HCT116 (cell line): ENCODE results near the gene HECW1. TPM values are rescaled to one million over a fixed set of nuclear protein-coding genes. Genes with fewer than 3 reads are reported as not detected.

Experiments
- ATAC-seq: fragments of 200-7000 bp; cut with Tn5 transposase; 2 replicates; pipeline ENCODE4 v1.9.1; 2020; ENCODE audit warnings: mild to moderate bottlenecking, moderate library complexity
- BruUV-seq: library from RNA; stranded (reverse); fragments of 400-500 nt; replicated peaks from 2 replicates; lab custom pipeline; 2021; lab: Mats Ljungman, UMichigan
- CTCF ChIA-PET: fragments of 300-600 bp; sonication (Branson Sonifier 250); formaldehyde crosslinking; loops from one replicate; lab custom pipeline; 2021; ENCODE audit warnings: antibody characterized with exemption; lab: Charles Lee
- POLR2A ChIA-PET: fragments of 300-600, 350-600 bp; sonication (Branson Sonifier 250); formaldehyde crosslinking; loops from one replicate; lab custom pipeline; 2021; ENCODE audit warnings: antibody characterized with exemption; lab: Charles Lee
- RAD21 ChIA-PET, 2 experiments: fragments of 300-600 bp; sonication (Branson Sonifier 250); formaldehyde crosslinking; loops; one replicate each; lab custom pipeline; 2023; ENCODE audit warnings: low total read pairs in 2 of 2; ENCODE audit not compliant: uncharacterized antibody in 2 of 2, unreplicated experiment in 2 of 2, low non-redundant PET in 1 of 2; lab: Charles Lee
- DNase-seq: peaks from one replicate; pipeline ENCODE4 v3.0.0-alpha.2; 2010; ENCODE audit warnings: low read depth, low spot score
- H2AFZ ChIP-seq: fragments of 200-600 bp; shearing (Covaris generic), sonication (generic); 2 replicates; pipeline ENCODE4 v1.6.1; 2017; ENCODE audit warnings: low read depth, mixed run types, mixed read lengths, antibody characterized with exemption, low read length; ENCODE audit not compliant: poor library complexity, severe bottlenecking
- H3K27ac ChIP-seq: 2 replicates; pipeline ENCODE4 v1.5.1; 2012; ENCODE audit warnings: low read depth, low read length
- H3K27me3 ChIP-seq: fragments of 200-600 bp; sonication (generic); 2 replicates; pipeline ENCODE4 v1.6.1; 2016; ENCODE audit warnings: mixed run types, low read length, mixed read lengths; ENCODE audit not compliant: insufficient read depth
- H3K36me3 ChIP-seq, 2 experiments: fragments of 200-500 bp in 1 of 2; fragments of 200-600 bp in 1 of 2; sonication (Bioruptor generic) in 1 of 2; sonication (generic) in 1 of 2; 2 replicates each; pipeline versions ENCODE4 v1.5.1 to v1.6.1; 2014 to 2016; ENCODE audit warnings: low read length in 2 of 2, inconsistent platforms in 1 of 2, mixed read lengths in 1 of 2, mixed run types in 1 of 2; ENCODE audit not compliant: insufficient read depth in 2 of 2, control insufficient read depth in 1 of 2
- H3K4me1 ChIP-seq, 2 experiments: fragments of 200-600 bp in 1 of 2; sonication (generic) in 1 of 2; 2 replicates each; pipeline versions ENCODE4 v1.5.1 to v1.6.1; 2012 to 2017; ENCODE audit warnings: low read length in 2 of 2, inconsistent platforms in 1 of 2, mild to moderate bottlenecking in 1 of 2, mixed read lengths in 1 of 2, mixed run types in 1 of 2, moderate library complexity in 1 of 2; ENCODE audit not compliant: insufficient read depth in 2 of 2, control insufficient read depth in 1 of 2
- H3K4me2 ChIP-seq: fragments of 200-600 bp; sonication (generic); 2 replicates; pipeline ENCODE4 v1.6.1; 2017; ENCODE audit warnings: mixed run types, low read length, mixed read lengths
- H3K4me3 ChIP-seq, 2 experiments: fragments of 200-600 bp in 1 of 2; sonication (generic) in 1 of 2; replicated peaks in 1 of 2; 2 replicates each; pipeline ENCODE4 v1.5.1; 2011 to 2016; ENCODE audit warnings: low read length in 2 of 2, control low read depth in 1 of 2, low read depth in 1 of 2, mild to moderate bottlenecking in 1 of 2, mixed read lengths in 1 of 2, mixed run types in 1 of 2
- H3K79me2 ChIP-seq: fragments of 200-600 bp; sonication (generic); 2 replicates; pipeline ENCODE4 v1.6.1; 2017; ENCODE audit warnings: mild to moderate bottlenecking, mixed run types, low read length, moderate library complexity, mixed read lengths; ENCODE audit not compliant: insufficient read depth
- H3K9ac ChIP-seq: fragments of 200-600 bp; sonication (generic); 2 replicates; pipeline ENCODE4 v1.6.1; 2016; ENCODE audit warnings: low read length, mixed read lengths
- H3K9me2 ChIP-seq: fragments of 200-600 bp; sonication (generic), shearing (Covaris generic); 2 replicates; pipeline ENCODE4 v1.6.1; 2017; ENCODE audit warnings: mixed run types, mild to moderate bottlenecking, moderate library complexity; ENCODE audit not compliant: insufficient read depth
- H3K9me3 ChIP-seq, 2 experiments: fragments of 200-500 bp in 1 of 2; fragments of 200-600 bp in 1 of 2; sonication (Bioruptor generic) in 1 of 2; sonication (generic) in 1 of 2; 2 replicates each; pipeline ENCODE4 v1.6.1; 2014 to 2017; ENCODE audit warnings: low read length in 2 of 2, mixed read lengths in 2 of 2, inconsistent platforms in 1 of 2, low read depth in 1 of 2, mild to moderate bottlenecking in 1 of 2, mixed run types in 1 of 2, moderate library complexity in 1 of 2; ENCODE audit not compliant: control insufficient read depth in 1 of 2, insufficient read depth in 1 of 2
- H4K20me1 ChIP-seq: fragments of 200-600 bp; sonication (generic), shearing (Covaris generic); 2 replicates; pipeline ENCODE4 v1.6.1; 2017; ENCODE audit warnings: mixed run types, mild to moderate bottlenecking, moderate library complexity; ENCODE audit not compliant: insufficient read depth
- CBX3 ChIP-seq: IDR thresholded peaks from 2 replicates; pipeline ENCODE4 v1.6.1; 2012; ENCODE audit warnings: low read depth
- CEBPB ChIP-seq: IDR thresholded peaks from 2 replicates; pipeline ENCODE4 v1.6.1; 2012; ENCODE audit warnings: low read depth
- CTCF ChIP-seq, 3 experiments: fragments of 200-600 bp in 1 of 3; sonication (generic) in 1 of 3; IDR thresholded peaks in 2 of 3; conservative IDR thresholded peaks in 1 of 3; 2 replicates each; pipeline ENCODE4 v1.5.1; 2012 to 2017; ENCODE audit warnings: low read depth in 2 of 3, low read length in 2 of 3, antibody characterized with exemption in 1 of 3, borderline replicate concordance in 1 of 3, control low read depth in 1 of 3, mild to moderate bottlenecking in 1 of 3, mixed read lengths in 1 of 3, mixed run types in 1 of 3, moderate library complexity in 1 of 3; ENCODE audit not compliant: insufficient read depth in 1 of 3
- ELF1 ChIP-seq: IDR thresholded peaks from 2 replicates; pipeline ENCODE4 v1.6.1; 2012; ENCODE audit warnings: low read depth, borderline replicate concordance
- EZH2 ChIP-seq: fragments of 200-600 bp; sonication (generic); IDR thresholded peaks from 2 replicates; pipeline ENCODE4 v1.6.1; 2017; ENCODE audit warnings: antibody characterized with exemption, mixed run types
- POLR2A ChIP-seq: IDR thresholded peaks from 2 replicates; pipeline ENCODE4 v1.7.0; 2011; ENCODE audit warnings: borderline replicate concordance; ENCODE audit not compliant: insufficient read depth, insufficient read length; ENCODE audit errors: extremely low read depth
- POLR2AphosphoS5 ChIP-seq: IDR thresholded peaks from 2 replicates; pipeline ENCODE4 v1.6.1; 2011; ENCODE audit warnings: mild to moderate bottlenecking, low read depth, low read length, moderate library complexity
- REST ChIP-seq: IDR thresholded peaks from 2 replicates; pipeline ENCODE4 v1.6.1; 2012; ENCODE audit warnings: low read depth
- SIN3A ChIP-seq: IDR thresholded peaks from 2 replicates; pipeline ENCODE4 v1.6.1; 2012; ENCODE audit warnings: low read depth
- SRF ChIP-seq: IDR thresholded peaks from 2 replicates; pipeline ENCODE4 v1.6.1; 2012; ENCODE audit warnings: low read depth
- TCF7L2 ChIP-seq: IDR thresholded peaks from 2 replicates; pipeline ENCODE4 v1.7.0; 2011; ENCODE audit warnings: borderline replicate concordance, inconsistent platforms; ENCODE audit not compliant: insufficient read depth, insufficient read length; ENCODE audit errors: extremely low read depth
- YY1 ChIP-seq: IDR thresholded peaks from 2 replicates; pipeline ENCODE4 v1.6.1; 2011; ENCODE audit warnings: low read length, low read depth, moderate library complexity, mild to moderate bottlenecking; ENCODE audit not compliant: insufficient replicate concordance; ENCODE audit errors: extremely low read depth
- ZBTB33 ChIP-seq: IDR thresholded peaks from 2 replicates; pipeline ENCODE4 v1.6.1; 2011; ENCODE audit warnings: mild to moderate bottlenecking, low read length, moderate library complexity; ENCODE audit not compliant: insufficient replicate concordance; ENCODE audit errors: extremely low read depth
- ZFX ChIP-seq: fragments of 450-650 bp; IDR thresholded peaks from 2 replicates; pipeline ENCODE4 v1.6.1; 2017
- ZNF274 ChIP-seq: fragments of 200-500 bp; sonication (Bioruptor generic); IDR thresholded peaks from 2 replicates; pipeline ENCODE4 v1.6.1; 2014; ENCODE audit warnings: mild to moderate bottlenecking, low read depth, low read length, inconsistent platforms
- intact Hi-C: fragments of 100-400 bp; cut with micrococcal nuclease; formaldehyde crosslinking; loops from 2 replicates; pipeline ENCODE4 v1.10.0; 2022
- total RNA-seq: library from RNA; stranded (reverse); gene quantifications from one replicate; pipeline ENCODE4 v1.2.1, GENCODE V29; 2021; ENCODE audit not compliant: unreplicated experiment

The HECW1 gene
- total RNA-seq, 1 experiment from 2014 or later: 5.6 TPM

GRCh38 chr7:43311052-43311451 is 198.6 kb downstream of the HECW1 start (continued):
- TF ChIP-seq CTCF (IDR thresholded peaks at IDR 0.05 in 2 of 3, conservative IDR thresholded peaks at IDR 0.05 in 1 of 3; ENCODE audit: borderline replicate concordance in 1 of 3, insufficient read depth in 1 of 3, low read depth in 2 of 3, low read length in 2 of 3) (no peak), TCF7L2 (no peak), ZBTB33 (no peak), CEBPB (no peak), YY1 (no peak), SRF (no peak), EZH2 (no peak), POLR2AphosphoS5 (no peak)

GRCh38 chr7:43311694-43312093 is 199.2 kb downstream of the HECW1 start:
- no peak overlapping the region for H3K9ac ChIP-seq
- POLR2A ChIA-PET: no interaction called here
- H3K79me2 ChIP-seq: no peaks in the 10 kb centered on the region
- no peaks in the 10 kb centered on the region for H3K4me1 ChIP-seq
- H3K27ac ChIP-seq: no peak overlapping the region
- no peaks in the 10 kb centered on the region for H3K36me3 ChIP-seq
- CTCF ChIA-PET: no interaction called here
- no peak for ATAC-seq
- DNase-seq: no peak
- RAD21 ChIA-PET: no interaction called here
- no peak overlapping the region for H3K4me3 ChIP-seq
- H3K27me3 ChIP-seq: no peaks in the 10 kb centered on the region
- no peak overlapping the region for H3K4me2 ChIP-seq
- intact Hi-C loops: no loop called here
- H3K9me2 ChIP-seq: no peaks in the 10 kb centered on the region
- H2AFZ ChIP-seq: no peak overlapping the region
- BruUV-seq: no TSS peak
- no peaks in the 10 kb centered on the region for H3K9me3 ChIP-seq
- H4K20me1 ChIP-seq: no peaks in the 10 kb centered on the region
- TF ChIP-seq ZNF274 (no peak), ZFX (no peak), EZH2 (no peak), POLR2A (no peak), REST (no peak), CBX3 (no peak), CEBPB (no peak), SIN3A (no peak), POLR2AphosphoS5 (no peak), ELF1 (no peak), CTCF (IDR thresholded peaks at IDR 0.05 in 2 of 3, conservative IDR thresholded peaks at IDR 0.05 in 1 of 3; ENCODE audit: borderline replicate concordance in 1 of 3, insufficient read depth in 1 of 3, low read depth in 2 of 3, low read length in 2 of 3) (no peak)
